ENCODE measurements around the gene MT2A. TPM values are rescaled to one million over a fixed set of nuclear protein-coding genes. Genes with fewer than 3 reads are reported as not detected.
"Not testable (repeated sequence)": the region's sequence is repeated elsewhere in the genome, so short reads cannot be mapped to it uniquely, and the experiment has no call there.

Gene MT2A
- total RNA-seq, 4 donors from 2014 or later: 27.2 to 216 (median 119) TPM

GRCh38 chr16:56620339-56620897 is 12.0 kb downstream of the MT2A start:
- no peaks in the 10 kb centered on the region for H3K27me3 ChIP-seq
- 95% methylated on average over 3 of the region's 8 CpGs; no CpG with 5 or more reads in 1 of the 2 donors for WGBS, 2 donors (ENCODE audit: low coverage in 1 of 2)
- no peak overlapping the region for H3K4me3 ChIP-seq
- no peaks in the 10 kb centered on the region for H3K9me3 ChIP-seq
- H3K27ac ChIP-seq: no peak overlapping the region
- TF ChIP-seq, protein P1, sequence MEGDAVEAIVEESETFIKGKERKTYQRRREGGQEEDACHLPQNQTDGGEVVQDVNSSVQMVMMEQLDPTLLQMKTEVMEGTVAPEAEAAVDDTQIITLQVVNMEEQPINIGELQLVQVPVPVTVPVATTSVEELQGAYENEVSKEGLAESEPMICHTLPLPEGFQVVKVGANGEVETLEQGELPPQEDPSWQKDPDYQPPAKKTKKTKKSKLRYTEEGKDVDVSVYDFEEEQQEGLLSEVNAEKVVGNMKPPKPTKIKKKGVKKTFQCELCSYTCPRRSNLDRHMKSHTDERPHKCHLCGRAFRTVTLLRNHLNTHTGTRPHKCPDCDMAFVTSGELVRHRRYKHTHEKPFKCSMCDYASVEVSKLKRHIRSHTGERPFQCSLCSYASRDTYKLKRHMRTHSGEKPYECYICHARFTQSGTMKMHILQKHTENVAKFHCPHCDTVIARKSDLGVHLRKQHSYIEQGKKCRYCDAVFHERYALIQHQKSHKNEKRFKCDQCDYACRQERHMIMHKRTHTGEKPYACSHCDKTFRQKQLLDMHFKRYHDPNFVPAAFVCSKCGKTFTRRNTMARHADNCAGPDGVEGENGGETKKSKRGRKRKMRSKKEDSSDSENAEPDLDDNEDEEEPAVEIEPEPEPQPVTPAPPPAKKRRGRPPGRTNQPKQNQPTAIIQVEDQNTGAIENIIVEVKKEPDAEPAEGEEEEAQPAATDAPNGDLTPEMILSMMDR (IDR thresholded peaks at IDR 0.05): no peak
- TF ChIP-seq POLR2A (IDR thresholded peaks at IDR 0.05) (no peak), POLR2AphosphoS5 (IDR thresholded peaks at IDR 0.05) (no peak), EP300 (IDR thresholded peaks at IDR 0.05) (no peak)
- H3K36me3 ChIP-seq: no peaks in the 10 kb centered on the region
- peaks cover 0 to 36% (median 13%) of the 10 kb centered on the region in 3 donors for H3K4me1 ChIP-seq
- no peak for ATAC-seq

GRCh38 chr16:56621665-56622445 is 13.5 kb downstream of the MT2A start:
- not testable (repeated sequence) for H3K27me3 ChIP-seq, H3K4me3 ChIP-seq, ATAC-seq, H3K36me3 ChIP-seq, H3K9me3 ChIP-seq
- WGBS, 2 donors (ENCODE audit: low coverage in 1 of 2): 38 to 69% methylated on average over 1 to 3 of the region's 4 CpGs
- H3K4me1 ChIP-seq: peaks cover 0 to 49% (median 12%) of the 10 kb centered on the region in 3 donors
- peak overlapping the region in 2 of 4 donors; percentile 17 to 41 for H3K27ac ChIP-seq

GRCh38 chr16:56623184-56623583 is 14.8 kb downstream of the MT2A start:
- not testable (repeated sequence) for ATAC-seq, H3K27me3 ChIP-seq, H3K36me3 ChIP-seq, H3K4me3 ChIP-seq, H3K9me3 ChIP-seq, H3K27ac ChIP-seq
- peaks cover 0 to 42% (median 3%) of the 10 kb centered on the region in 3 donors for H3K4me1 ChIP-seq
- WGBS, 2 donors (ENCODE audit: low coverage in 1 of 2): 89 to 94% methylated on average over 5 of the region's 5 CpGs

DNA sequence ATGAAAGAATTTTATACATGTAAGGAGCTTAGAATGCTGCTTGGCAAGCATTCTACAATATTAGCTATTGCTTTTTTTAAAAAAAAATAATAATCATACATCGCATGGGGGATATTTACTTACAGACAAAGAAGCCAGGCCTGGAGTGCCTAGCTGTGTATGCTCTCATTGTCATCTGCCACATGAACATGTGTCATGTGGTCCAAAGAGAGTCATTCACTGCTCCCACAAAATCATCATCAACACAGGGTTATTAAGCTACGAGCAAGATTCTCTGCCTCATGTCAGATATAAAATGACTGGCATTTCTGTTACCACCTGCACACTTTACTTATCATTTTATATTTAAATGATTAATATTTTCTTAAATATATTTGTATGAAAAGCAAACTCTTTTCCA is 15.3 kb downstream of the MT2A start:
- TF ChIP-seq POLR2AphosphoS5 (IDR thresholded peaks at IDR 0.05): no peak
- TF ChIP-seq POLR2A (IDR thresholded peaks at IDR 0.05): no peak
- no peak for TF ChIP-seq EP300 (IDR thresholded peaks at IDR 0.05)
- TF ChIP-seq, protein P1 (IDR thresholded peaks at IDR 0.05): no peak
- no peaks in the 10 kb centered on the region for H3K27me3 ChIP-seq
- H3K4me3 ChIP-seq: no peak overlapping the region
- no peaks in the 10 kb centered on the region for H3K9me3 ChIP-seq
- H3K4me1 ChIP-seq: peaks cover 0 to 39% (median 3%) of the 10 kb centered on the region in 3 donors
- WGBS, 2 donors (ENCODE audit: low coverage in 1 of 2): 76 to 93% methylated on average over 2 of the region's 2 CpGs
- no peak for ATAC-seq
- H3K27ac ChIP-seq: no peak overlapping the region
- H3K36me3 ChIP-seq: no peaks in the 10 kb centered on the region

- 0 to 3% methylated on average over 2 to 7 of the region's 62 CpGs for WGBS, 2 donors (ENCODE audit: low coverage in 1 of 2)
- peak within 1 kb of the TSS; percentile 46 to 68 for H3K4me3 ChIP-seq
- peak within 1 kb of the TSS; percentile 58 to 95 (median 92) for H3K27ac ChIP-seq
- H3K36me3 ChIP-seq: no peaks in the 10 kb centered on the region
- peaks cover 0 to 39% (median 3%) of the 10 kb centered on the region in 3 donors for H3K4me1 ChIP-seq
- H3K27me3 ChIP-seq: no peaks in the 10 kb centered on the region
- no peaks in the 10 kb centered on the region for H3K9me3 ChIP-seq
- ATAC-seq: peak; percentile 96
- peak; percentile 93 for TF ChIP-seq POLR2AphosphoS5 (IDR thresholded peaks at IDR 0.05)
- no peak for TF ChIP-seq EP300 (IDR thresholded peaks at IDR 0.05)
- TF ChIP-seq POLR2A (IDR thresholded peaks at IDR 0.05): peak; percentile 86 to 90
- TF ChIP-seq, protein P1 (IDR thresholded peaks at IDR 0.05): no peak
These were observed 17.0 kb downstream of the MT2A start, which contains the start of gene MT1E for GRCh38 chr16:56625140-56625942. TSS of gene MT1E (plus strand) at chr16:56625781. CDS start at chr16:56625852, 71 bp downstream.
